Measurements from ENCODE around the gene MYO1D.
A peak's percentile ranks its signal among the peaks of the same experiment; 100 is the strongest.
"Not testable (repeated sequence)": the region's sequence is repeated elsewhere in the genome, so short reads cannot be mapped to it uniquely, and the experiment has no call there.

The MYO1D gene

GRCh38 chr17:32563583-32563982 lies 313.3 kb downstream of the MYO1D start:
- DNase-seq = no peak

GRCh38 chr17:32558997-32559650 lies 317.8 kb downstream of the MYO1D start:
- no peak for DNase-seq

GRCh38 chr17:32558326-32558955 lies 318.5 kb downstream of the MYO1D start:
- no peak for DNase-seq

GRCh38 chr17:32555611-32556310 lies 321.2 kb downstream of the MYO1D start:
- no peak for DNase-seq

- no peak for DNase-seq
Measured at GRCh38 chr17:32553168-32553567, 323.8 kb downstream of the MYO1D start.

- DNase-seq = no peak
Measured at GRCh38 chr17:32552280-32552679, 324.6 kb downstream of the MYO1D start.

GRCh38 chr17:32551186-32551955 lies 325.6 kb downstream of the MYO1D start:
- no peak for DNase-seq

GRCh38 chr17:32549559-32549958 lies 327.4 kb downstream of the MYO1D start:
- no peak for DNase-seq

GRCh38 chr17:32546031-32546444 lies 330.9 kb downstream of the MYO1D start:
- DNase-seq = no peak

- DNase-seq = no peak
Measured at GRCh38 chr17:32542186-32542585, 334.7 kb downstream of the MYO1D start.

GRCh38 chr17:32541640-32542039 lies 335.3 kb downstream of the MYO1D start:
- DNase-seq = no peak

GRCh38 chr17:32536736-32537643 lies 339.9 kb downstream of the MYO1D start:
- no peak for DNase-seq

GRCh38 chr17:32533296-32533695 lies 343.6 kb downstream of the MYO1D start:
- DNase-seq = no peak

- DNase-seq = peak; percentile 11
Measured at GRCh38 chr17:32529604-32530003, 347.3 kb downstream of the MYO1D start.

- no peak for DNase-seq
Measured at GRCh38 chr17:32528825-32529224, 348.1 kb downstream of the MYO1D start.

- DNase-seq = no peak
Measured at GRCh38 chr17:32527146-32527545, 349.8 kb downstream of the MYO1D start.

GRCh38 chr17:32525122-32525521 lies 351.8 kb downstream of the MYO1D start:
- DNase-seq = no peak

GRCh38 chr17:32524553-32524880 lies 352.4 kb downstream of the MYO1D start:
- DNase-seq = not testable (repeated sequence)

GRCh38 chr17:32523827-32524552 lies 352.9 kb downstream of the MYO1D start:
- no peak for DNase-seq

- DNase-seq = no peak
Measured at GRCh38 chr17:32523017-32523680, 353.8 kb downstream of the MYO1D start.

GRCh38 chr17:32520737-32521404 lies 356.1 kb downstream of the MYO1D start:
- no peak for DNase-seq
